Brain microvascular endothelial cell (primary cell): ENCODE measurements around the gene GUK1.
"Not testable (repeated sequence)": the region's sequence is repeated elsewhere in the genome, so short reads cannot be mapped to it uniquely, and the experiment has no call there.

Experiments
- DNase-seq: peaks from one replicate; pipeline ENCODE4 v3.0.0-alpha.2; 2020
- H3K27ac ChIP-seq: fragments of 250-450 bp; sonication (Bioruptor Pico); 2 replicates; pipeline ENCODE4 v1.5.1; 2020; ENCODE audit warnings: mild to moderate bottlenecking, moderate library complexity
- H3K27me3 ChIP-seq: fragments of 250-450 bp; sonication (Bioruptor Pico); replicated peaks from 2 replicates; pipeline ENCODE4 v1.5.1; 2020; ENCODE audit warnings: mild to moderate bottlenecking
- H3K36me3 ChIP-seq: fragments of 250-450 bp; sonication (Bioruptor Pico); replicated peaks from 2 replicates; pipeline ENCODE4 v1.5.1; 2020; ENCODE audit warnings: mild to moderate bottlenecking
- H3K4me3 ChIP-seq: 2 replicates; pipeline ENCODE4 v1.5.1; 2011; ENCODE audit warnings: low read depth, mild to moderate bottlenecking, control low read depth, low read length, moderate library complexity
- in situ Hi-C: cut with HindIII; loops from 2 replicates; pipeline ENCODE4 v1.10.0; 2017; ENCODE audit warnings: low sequenced_read_pairs, low pct_ligation_motif_present
- TF ChIP-seq, protein P1 (sequence below): IDR thresholded peaks from 2 replicates; pipeline ENCODE4 v1.5.1; 2011; ENCODE audit warnings: low read depth, mild to moderate bottlenecking, moderate library complexity, low read length, control low read depth, inconsistent platforms; ENCODE audit errors: missing control alignments

Gene GUK1

DNA sequence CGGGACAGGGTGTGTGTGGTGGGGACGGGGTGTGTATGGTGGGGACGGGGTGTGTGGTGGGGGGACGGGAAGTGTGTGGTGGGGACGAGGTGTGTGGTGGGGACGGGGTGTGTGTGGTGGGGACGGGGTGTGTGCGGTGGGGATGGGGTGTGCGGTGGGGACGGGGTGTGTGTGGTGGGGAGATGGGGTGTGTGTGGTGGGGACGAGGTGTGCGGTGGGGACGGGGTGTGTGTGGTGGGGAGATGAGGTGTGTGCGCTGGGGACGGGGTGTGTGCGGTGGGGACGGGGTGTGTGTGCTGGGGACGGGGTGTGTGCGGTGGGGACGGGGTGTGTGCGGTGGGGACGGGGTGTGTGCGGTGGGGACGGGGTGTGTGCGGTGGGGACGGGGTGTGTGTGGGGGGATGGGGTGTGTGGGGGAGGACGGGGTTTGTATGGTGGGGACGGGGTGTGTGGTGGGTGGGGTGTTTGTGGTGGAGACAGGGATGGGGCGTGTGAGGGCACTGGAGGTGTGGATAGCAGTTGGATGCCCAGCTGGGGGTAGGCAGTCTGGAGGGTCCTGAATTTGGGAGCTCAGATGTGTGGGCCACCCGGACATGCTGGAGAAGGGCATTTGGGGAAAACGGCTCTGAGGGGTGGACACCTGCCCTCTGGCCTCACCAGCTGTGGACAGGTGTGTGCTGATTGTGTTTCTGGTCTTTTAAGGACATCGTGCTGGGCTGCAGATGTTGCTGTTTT is 42.4 kb downstream of the GUK1 start:
- no peak overlapping the region for H3K4me3 ChIP-seq
- TF ChIP-seq, protein P1, sequence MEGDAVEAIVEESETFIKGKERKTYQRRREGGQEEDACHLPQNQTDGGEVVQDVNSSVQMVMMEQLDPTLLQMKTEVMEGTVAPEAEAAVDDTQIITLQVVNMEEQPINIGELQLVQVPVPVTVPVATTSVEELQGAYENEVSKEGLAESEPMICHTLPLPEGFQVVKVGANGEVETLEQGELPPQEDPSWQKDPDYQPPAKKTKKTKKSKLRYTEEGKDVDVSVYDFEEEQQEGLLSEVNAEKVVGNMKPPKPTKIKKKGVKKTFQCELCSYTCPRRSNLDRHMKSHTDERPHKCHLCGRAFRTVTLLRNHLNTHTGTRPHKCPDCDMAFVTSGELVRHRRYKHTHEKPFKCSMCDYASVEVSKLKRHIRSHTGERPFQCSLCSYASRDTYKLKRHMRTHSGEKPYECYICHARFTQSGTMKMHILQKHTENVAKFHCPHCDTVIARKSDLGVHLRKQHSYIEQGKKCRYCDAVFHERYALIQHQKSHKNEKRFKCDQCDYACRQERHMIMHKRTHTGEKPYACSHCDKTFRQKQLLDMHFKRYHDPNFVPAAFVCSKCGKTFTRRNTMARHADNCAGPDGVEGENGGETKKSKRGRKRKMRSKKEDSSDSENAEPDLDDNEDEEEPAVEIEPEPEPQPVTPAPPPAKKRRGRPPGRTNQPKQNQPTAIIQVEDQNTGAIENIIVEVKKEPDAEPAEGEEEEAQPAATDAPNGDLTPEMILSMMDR = no peak
- in situ Hi-C loops = no loop called here
- no peak for DNase-seq
- no peak overlapping the region for H3K27ac ChIP-seq
- no peaks in the 10 kb centered on the region for H3K36me3 ChIP-seq
- H3K27me3 ChIP-seq = no peaks in the 10 kb centered on the region

DNA sequence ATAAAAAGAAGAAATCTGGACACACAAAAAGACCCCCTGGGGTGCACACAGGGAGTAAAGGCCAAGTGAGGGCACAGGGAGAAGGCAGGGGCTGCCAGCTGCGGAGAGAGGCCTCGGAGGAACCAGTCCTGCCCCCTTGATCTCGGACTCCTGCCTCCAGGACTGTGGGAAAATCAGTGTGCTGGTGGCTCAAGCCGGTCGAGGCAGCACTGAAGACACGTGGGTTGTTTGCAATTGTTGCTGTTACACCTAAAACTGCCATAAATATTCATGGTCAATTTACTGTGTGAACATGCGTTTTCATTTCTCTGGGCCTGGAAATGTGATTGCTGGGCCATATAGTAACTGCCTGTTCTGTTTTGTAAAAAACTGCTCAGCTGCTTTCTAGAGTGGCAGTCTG is 44.1 kb downstream of the GUK1 start:
- Histone ChIP-seq H3K27ac (no peak overlapping the region), H3K36me3 (no peaks in the 10 kb centered on the region), H3K27me3 (no peaks in the 10 kb centered on the region), H3K4me3 (no peak overlapping the region)
- TF ChIP-seq, protein P1 = no peak
- no peak for DNase-seq
- in situ Hi-C loops = no loop called here

DNA sequence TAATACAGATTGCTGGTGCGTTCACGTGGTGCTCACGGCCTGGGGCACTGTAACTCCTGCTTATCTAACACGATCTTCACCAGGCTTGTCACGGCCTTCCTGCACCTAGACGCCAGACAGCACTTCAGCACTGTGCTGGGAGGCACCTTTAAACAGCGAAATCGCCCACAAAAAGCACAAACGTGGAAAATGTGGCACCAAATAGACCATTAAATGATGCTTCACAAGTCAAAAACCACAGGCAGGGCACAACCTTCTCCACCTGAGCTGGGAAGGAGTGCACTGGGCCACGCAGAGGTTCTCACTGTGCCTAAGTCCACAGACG is 45.5 kb downstream of the GUK1 start:
- TF ChIP-seq, protein P1 = no peak
- in situ Hi-C loops = no loop called here
- no peak for DNase-seq
- no peaks in the 10 kb centered on the region for H3K36me3 ChIP-seq
- H3K4me3 ChIP-seq = no peak overlapping the region
- H3K27ac ChIP-seq = no peak overlapping the region
- H3K27me3 ChIP-seq = no peaks in the 10 kb centered on the region

DNA sequence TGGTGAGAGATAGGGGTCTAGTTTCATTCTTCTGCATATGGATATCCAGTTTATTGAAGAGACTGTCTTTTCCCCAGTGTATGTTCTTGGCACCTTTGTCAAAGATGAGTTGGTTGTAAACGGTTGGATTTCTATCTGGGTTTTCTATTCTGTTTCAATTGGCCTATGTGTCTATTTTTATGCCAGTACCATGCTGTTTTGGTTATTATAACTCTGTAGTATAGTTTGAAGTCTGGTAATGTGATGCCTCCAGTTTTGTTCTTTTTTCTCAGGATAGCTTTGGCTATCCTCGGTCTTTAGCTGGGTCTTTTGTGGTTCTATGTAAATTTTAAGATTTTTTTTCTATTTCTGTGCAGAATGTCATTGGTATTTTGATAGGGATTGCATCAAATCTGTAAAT is 48.2 kb downstream of the GUK1 start:
- H3K27me3 ChIP-seq, H3K36me3 ChIP-seq, H3K4me3 ChIP-seq, H3K27ac ChIP-seq, in situ Hi-C loops, DNase-seq: not testable (repeated sequence)

DNA sequence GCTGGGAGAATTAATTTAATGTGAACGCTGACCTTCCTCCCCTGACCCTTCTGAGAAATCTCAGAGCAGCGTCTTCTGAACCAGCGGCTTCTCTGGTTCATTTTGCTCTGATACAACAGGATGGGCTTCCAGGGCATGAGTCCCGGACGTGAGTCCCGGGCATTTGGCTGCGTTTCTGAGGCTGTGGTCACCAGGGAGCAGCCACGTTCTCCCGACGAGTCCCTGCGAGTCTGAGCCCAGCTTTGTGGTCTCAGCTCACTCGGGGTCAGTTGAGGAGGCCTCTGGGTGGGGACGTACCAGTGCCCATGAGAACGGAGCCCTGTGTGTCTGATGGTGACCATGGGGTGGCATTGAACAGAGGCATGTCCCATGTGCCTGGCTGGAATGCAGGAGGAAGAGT is 50.1 kb downstream of the GUK1 start:
- in situ Hi-C loops = no loop called here
- Histone ChIP-seq H3K27ac (no peak overlapping the region), H3K4me3 (no peak overlapping the region), H3K27me3 (no peaks in the 10 kb centered on the region), H3K36me3 (no peaks in the 10 kb centered on the region)
- no peak for DNase-seq
- TF ChIP-seq, protein P1 = no peak

DNA sequence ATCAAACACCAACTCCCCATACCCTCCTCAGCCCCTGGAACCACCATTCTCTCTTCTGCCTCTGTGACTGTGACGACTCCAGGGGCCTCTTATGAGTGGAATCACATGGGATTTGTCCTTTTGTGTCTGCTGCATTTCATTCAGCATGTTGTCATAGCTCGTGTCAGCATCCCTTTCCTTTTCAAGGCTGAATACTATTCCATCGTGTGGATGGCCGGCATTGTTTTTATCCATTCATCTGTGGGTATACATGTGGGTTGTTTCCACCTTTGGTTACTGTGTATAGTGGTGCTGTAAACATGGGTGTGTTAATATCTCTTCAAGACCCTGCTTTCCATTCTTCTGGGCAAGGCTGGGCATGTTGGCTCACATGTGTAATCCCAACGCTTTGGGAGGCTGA is 50.7 kb downstream of the GUK1 start:
- no peaks in the 10 kb centered on the region for H3K27me3 ChIP-seq
- in situ Hi-C loops = no loop called here
- DNase-seq = no peak
- no peaks in the 10 kb centered on the region for H3K36me3 ChIP-seq
- no peak overlapping the region for H3K27ac ChIP-seq
- H3K4me3 ChIP-seq = no peak overlapping the region
- TF ChIP-seq, protein P1 = no peak
